SK-N-SH treated with all-trans-retinoic acid at 6 μM for 48 hours (cell line): ENCODE data around the gene RIMS4.
"Not testable (repeated sequence)": the region's sequence is repeated elsewhere in the genome, so short reads cannot be mapped to it uniquely, and the experiment has no call there.

ENCODE experiments used
- ATAC-seq: fragments of 200-7000 bp; cut with Tn5 transposase; 3 replicates; pipeline ENCODE4 v1.9.1; 2020; ENCODE audit warnings: mild to moderate bottlenecking, moderate library complexity
- ARNTL ChIP-seq: fragments of 450-650 bp; formaldehyde crosslinking; IDR thresholded peaks from 2 replicates; pipeline ENCODE4 v1.5.0; 2020; ENCODE audit warnings: low read depth, mild to moderate bottlenecking, moderate library complexity, borderline replicate concordance
- BACH2 ChIP-seq: fragments of 250-450 bp; sonication (Bioruptor Pico); IDR thresholded peaks from 2 replicates; pipeline ENCODE4 v1.9.0; 2021; ENCODE audit warnings: mild to moderate bottlenecking, borderline replicate concordance
- CSDC2 ChIP-seq: fragments of 250-450 bp; sonication (Bioruptor Pico); IDR thresholded peaks from 2 replicates; pipeline ENCODE4 v1.5.0; 2020; ENCODE audit warnings: mild to moderate bottlenecking, moderate library complexity
- ESRRG ChIP-seq: fragments of 250-450 bp; sonication (Bioruptor Pico); IDR thresholded peaks from 2 replicates; pipeline ENCODE4 v1.6.1; 2021; ENCODE audit warnings: mild to moderate bottlenecking
- GLIS3 ChIP-seq: fragments of 250-450 bp; sonication (Bioruptor Pico); IDR thresholded peaks from 2 replicates; pipeline ENCODE4 v1.5.0; 2020; ENCODE audit warnings: mild to moderate bottlenecking, moderate library complexity
- ISL1 ChIP-seq: fragments of 250-450 bp; sonication (Bioruptor Pico); IDR thresholded peaks from 2 replicates; pipeline ENCODE4 v2.1.2; 2022; ENCODE audit warnings: mild to moderate bottlenecking, moderate library complexity
- OSR1 ChIP-seq: fragments of 250-450 bp; sonication (Bioruptor Pico); IDR thresholded peaks from 2 replicates; pipeline ENCODE4 v1.8.0; 2022; ENCODE audit warnings: moderate library complexity, mild to moderate bottlenecking, inconsistent platforms
- PPARA ChIP-seq: fragments of 250-450 bp; sonication (Bioruptor Pico); IDR thresholded peaks from 2 replicates; pipeline ENCODE4 v1.5.0; 2020; ENCODE audit warnings: mild to moderate bottlenecking, borderline replicate concordance
- RARB ChIP-seq: fragments of 250-450 bp; sonication (Bioruptor Pico); IDR thresholded peaks from 2 replicates; pipeline ENCODE4 v1.8.0; 2021; ENCODE audit warnings: mild to moderate bottlenecking, moderate library complexity
- TCF4 ChIP-seq: fragments of 250-450 bp; sonication (Bioruptor Pico); IDR thresholded peaks from 2 replicates; pipeline ENCODE4 v1.8.0; 2021; ENCODE audit warnings: mild to moderate bottlenecking, moderate library complexity, borderline replicate concordance
- TOX ChIP-seq: fragments of 250-450 bp; sonication (Bioruptor Pico); IDR thresholded peaks from 2 replicates; pipeline ENCODE4 v1.8.0; 2021; ENCODE audit warnings: mild to moderate bottlenecking, moderate library complexity, borderline replicate concordance
- ZC3H10 ChIP-seq: fragments of 250-450 bp; sonication (Bioruptor Pico); IDR thresholded peaks from 2 replicates; pipeline ENCODE4 v1.5.1; 2021; ENCODE audit warnings: mild to moderate bottlenecking, moderate library complexity
- ZFP3 ChIP-seq: fragments of 250-450 bp; sonication (Bioruptor Pico); IDR thresholded peaks from 2 replicates; pipeline ENCODE4 v1.5.0; 2020; ENCODE audit warnings: mild to moderate bottlenecking, moderate library complexity
- ZFP30 ChIP-seq: fragments of 450-650 bp; formaldehyde crosslinking; IDR thresholded peaks from 2 replicates; pipeline ENCODE4 v1.5.0; 2022; ENCODE audit warnings: mild to moderate bottlenecking, moderate library complexity
- ZNF565 ChIP-seq: fragments of 450-650 bp; formaldehyde crosslinking; conservative IDR thresholded peaks from 2 replicates; pipeline ENCODE4 v1.5.0; 2020; ENCODE audit warnings: low read depth, mild to moderate bottlenecking, moderate library complexity
- ZNF8 ChIP-seq: fragments of 450-650 bp; formaldehyde crosslinking; IDR thresholded peaks from 2 replicates; pipeline ENCODE4 v1.5.0; 2020; ENCODE audit warnings: mild to moderate bottlenecking, moderate library complexity
- TF ChIP-seq, protein P1 (sequence below): fragments of 250-450 bp; sonication (Bioruptor Pico); IDR thresholded peaks from 2 replicates; pipeline ENCODE4 v1.8.0; 2021; ENCODE audit warnings: low read depth, mild to moderate bottlenecking, moderate library complexity, borderline replicate concordance
- TF ChIP-seq, protein P2 (sequence below): fragments of 250-450 bp; sonication (Bioruptor Pico); IDR thresholded peaks from 2 replicates; pipeline ENCODE4 v1.8.0; 2020; ENCODE audit warnings: mild to moderate bottlenecking, moderate library complexity, borderline replicate concordance
- TF ChIP-seq, protein P3 (sequence below): fragments of 250-450 bp; sonication (Bioruptor Pico); IDR thresholded peaks from 2 replicates; pipeline ENCODE4 v1.5.1; 2021; ENCODE audit warnings: mild to moderate bottlenecking, moderate library complexity
- TF ChIP-seq, protein P4 (sequence below): fragments of 250-450 bp; sonication (Bioruptor Pico); IDR thresholded peaks from 2 replicates; pipeline ENCODE4 v1.5.1; 2020; ENCODE audit warnings: low read depth, mild to moderate bottlenecking, moderate library complexity

RIMS4 gene

DNA sequence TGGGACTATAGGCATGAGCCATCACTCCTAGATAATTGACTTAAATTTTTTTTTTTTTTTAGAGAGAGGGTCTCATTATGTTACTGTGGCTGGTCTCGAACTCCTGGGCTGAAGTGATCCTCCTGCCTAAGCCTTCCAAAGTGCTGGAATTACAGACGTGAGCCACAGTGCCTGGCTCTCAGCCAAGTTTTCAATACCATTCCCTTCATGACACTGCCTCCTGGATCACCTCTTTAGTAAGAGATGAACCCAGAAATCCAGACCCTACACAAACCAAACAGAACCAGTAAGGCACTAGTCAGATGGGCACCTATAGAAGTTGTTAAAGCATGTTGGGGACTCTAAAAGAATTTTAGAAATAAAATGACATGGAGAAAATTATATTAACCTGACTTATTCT, 18.3 kb upstream of the RIMS4 start:
- ATAC-seq, result no peak
- TF ChIP-seq PPARA (CRISPR knock-in tag), result no peak
- TF ChIP-seq, protein P1, sequence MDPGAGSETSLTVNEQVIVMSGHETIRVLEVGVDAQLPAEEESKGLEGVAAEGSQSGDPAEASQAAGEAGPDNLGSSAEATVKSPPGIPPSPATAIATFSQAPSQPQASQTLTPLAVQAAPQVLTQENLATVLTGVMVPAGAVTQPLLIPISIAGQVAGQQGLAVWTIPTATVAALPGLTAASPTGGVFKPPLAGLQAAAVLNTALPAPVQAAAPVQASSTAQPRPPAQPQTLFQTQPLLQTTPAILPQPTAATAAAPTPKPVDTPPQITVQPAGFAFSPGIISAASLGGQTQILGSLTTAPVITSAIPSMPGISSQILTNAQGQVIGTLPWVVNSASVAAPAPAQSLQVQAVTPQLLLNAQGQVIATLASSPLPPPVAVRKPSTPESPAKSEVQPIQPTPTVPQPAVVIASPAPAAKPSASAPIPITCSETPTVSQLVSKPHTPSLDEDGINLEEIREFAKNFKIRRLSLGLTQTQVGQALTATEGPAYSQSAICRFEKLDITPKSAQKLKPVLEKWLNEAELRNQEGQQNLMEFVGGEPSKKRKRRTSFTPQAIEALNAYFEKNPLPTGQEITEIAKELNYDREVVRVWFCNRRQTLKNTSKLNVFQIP, result no peak
- no peak for TF ChIP-seq ESRRG (CRISPR knock-in tag)
- TF ChIP-seq, protein P2, sequence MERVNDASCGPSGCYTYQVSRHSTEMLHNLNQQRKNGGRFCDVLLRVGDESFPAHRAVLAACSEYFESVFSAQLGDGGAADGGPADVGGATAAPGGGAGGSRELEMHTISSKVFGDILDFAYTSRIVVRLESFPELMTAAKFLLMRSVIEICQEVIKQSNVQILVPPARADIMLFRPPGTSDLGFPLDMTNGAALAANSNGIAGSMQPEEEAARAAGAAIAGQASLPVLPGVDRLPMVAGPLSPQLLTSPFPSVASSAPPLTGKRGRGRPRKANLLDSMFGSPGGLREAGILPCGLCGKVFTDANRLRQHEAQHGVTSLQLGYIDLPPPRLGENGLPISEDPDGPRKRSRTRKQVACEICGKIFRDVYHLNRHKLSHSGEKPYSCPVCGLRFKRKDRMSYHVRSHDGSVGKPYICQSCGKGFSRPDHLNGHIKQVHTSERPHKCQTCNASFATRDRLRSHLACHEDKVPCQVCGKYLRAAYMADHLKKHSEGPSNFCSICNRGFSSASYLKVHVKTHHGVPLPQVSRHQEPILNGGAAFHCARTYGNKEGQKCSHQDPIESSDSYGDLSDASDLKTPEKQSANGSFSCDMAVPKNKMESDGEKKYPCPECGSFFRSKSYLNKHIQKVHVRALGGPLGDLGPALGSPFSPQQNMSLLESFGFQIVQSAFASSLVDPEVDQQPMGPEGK (CRISPR knock-in tag), result no peak
- TF ChIP-seq ZNF8 (CRISPR knock-in tag), result no peak
- TF ChIP-seq, protein P3, sequence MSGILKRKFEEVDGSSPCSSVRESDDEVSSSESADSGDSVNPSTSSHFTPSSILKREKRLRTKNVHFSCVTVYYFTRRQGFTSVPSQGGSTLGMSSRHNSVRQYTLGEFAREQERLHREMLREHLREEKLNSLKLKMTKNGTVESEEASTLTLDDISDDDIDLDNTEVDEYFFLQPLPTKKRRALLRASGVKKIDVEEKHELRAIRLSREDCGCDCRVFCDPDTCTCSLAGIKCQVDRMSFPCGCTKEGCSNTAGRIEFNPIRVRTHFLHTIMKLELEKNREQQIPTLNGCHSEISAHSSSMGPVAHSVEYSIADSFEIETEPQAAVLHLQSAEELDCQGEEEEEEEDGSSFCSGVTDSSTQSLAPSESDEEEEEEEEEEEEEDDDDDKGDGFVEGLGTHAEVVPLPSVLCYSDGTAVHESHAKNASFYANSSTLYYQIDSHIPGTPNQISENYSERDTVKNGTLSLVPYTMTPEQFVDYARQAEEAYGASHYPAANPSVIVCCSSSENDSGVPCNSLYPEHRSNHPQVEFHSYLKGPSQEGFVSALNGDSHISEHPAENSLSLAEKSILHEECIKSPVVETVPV, result no peak
- TF ChIP-seq, protein P4, sequence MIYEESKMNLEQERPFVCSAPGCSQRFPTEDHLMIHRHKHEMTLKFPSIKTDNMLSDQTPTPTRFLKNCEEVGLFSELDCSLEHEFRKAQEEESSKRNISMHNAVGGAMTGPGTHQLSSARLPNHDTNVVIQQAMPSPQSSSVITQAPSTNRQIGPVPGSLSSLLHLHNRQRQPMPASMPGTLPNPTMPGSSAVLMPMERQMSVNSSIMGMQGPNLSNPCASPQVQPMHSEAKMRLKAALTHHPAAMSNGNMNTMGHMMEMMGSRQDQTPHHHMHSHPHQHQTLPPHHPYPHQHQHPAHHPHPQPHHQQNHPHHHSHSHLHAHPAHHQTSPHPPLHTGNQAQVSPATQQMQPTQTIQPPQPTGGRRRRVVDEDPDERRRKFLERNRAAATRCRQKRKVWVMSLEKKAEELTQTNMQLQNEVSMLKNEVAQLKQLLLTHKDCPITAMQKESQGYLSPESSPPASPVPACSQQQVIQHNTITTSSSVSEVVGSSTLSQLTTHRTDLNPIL (CRISPR knock-in tag), result no peak
- no peak for TF ChIP-seq ARNTL (CRISPR knock-in tag)
- no peak for TF ChIP-seq RARB (CRISPR knock-in tag)
- no peak for TF ChIP-seq TCF4 (CRISPR knock-in tag)
- no peak for TF ChIP-seq ZC3H10 (CRISPR knock-in tag)
- no peak for TF ChIP-seq CSDC2 (CRISPR knock-in tag)
- no peak for TF ChIP-seq ISL1
- no peak for TF ChIP-seq OSR1 (CRISPR knock-in tag)
- no peak for TF ChIP-seq ZNF565 (CRISPR knock-in tag)
- no peak for TF ChIP-seq ZFP3 (CRISPR knock-in tag)

DNA sequence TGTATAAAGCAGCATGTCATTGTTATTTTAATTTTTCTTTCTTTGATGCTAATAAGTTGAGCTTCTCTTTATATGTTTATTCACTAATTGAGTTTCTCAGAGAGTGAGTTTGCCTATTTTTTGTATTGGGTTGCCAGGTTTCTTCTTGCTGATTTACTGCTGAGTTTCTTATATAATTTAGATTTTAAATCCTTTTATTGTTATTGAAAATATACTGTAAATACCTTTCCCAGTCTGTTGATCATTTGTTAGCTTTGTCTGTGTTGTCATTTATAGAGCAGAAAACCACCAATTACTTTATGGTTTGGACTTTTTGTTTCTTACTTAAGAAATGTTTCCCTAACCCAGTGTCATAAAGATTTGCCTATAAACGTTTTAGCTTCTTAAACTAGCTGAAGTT, 17.1 kb upstream of the RIMS4 start:
- TF ChIP-seq BACH2 (CRISPR knock-in tag) (no peak), RARB (CRISPR knock-in tag) (no peak), ZFP30 (CRISPR knock-in tag) (no peak), ZNF8 (CRISPR knock-in tag) (no peak), OSR1 (CRISPR knock-in tag) (no peak), TOX (CRISPR knock-in tag) (no peak), ZFP3 (CRISPR knock-in tag) (no peak), ZC3H10 (CRISPR knock-in tag) (no peak), ZNF565 (CRISPR knock-in tag) (no peak), GLIS3 (CRISPR knock-in tag) (no peak)
- TF ChIP-seq, protein P3, result no peak
- TF ChIP-seq, protein P4 (CRISPR knock-in tag), result no peak
- TF ChIP-seq, protein P1, result no peak
- no peak for ATAC-seq

DNA sequence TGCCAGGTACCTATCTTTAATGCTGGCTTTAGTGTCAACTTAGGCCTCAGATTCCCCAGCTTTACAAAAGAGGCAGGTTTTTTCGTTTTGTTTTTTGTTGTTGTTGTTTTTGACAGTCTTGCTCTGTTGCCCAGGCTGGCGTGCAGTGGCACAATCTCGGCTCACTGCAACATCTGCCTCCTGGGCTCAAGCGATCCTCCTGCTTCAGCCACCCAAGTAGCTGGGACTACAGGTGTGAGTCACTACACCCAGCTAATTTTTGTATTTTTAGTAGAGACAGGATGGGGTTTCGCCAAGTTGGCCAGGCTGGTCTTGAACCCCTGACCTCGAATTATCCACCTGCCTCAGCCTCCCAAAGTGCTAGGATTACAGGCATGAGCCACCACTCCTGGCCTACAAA, 11.2 kb upstream of the RIMS4 start:
- ATAC-seq, result not testable (repeated sequence)
